Measurements from ENCODE around the gene IQSEC1. TPM values are rescaled to one million over a fixed set of nuclear protein-coding genes. Genes with fewer than 3 reads are reported as not detected.

The IQSEC1 gene
- total RNA-seq, 1 donor, result 22.1 TPM

- no peaks in the 10 kb centered on the region for H3K9me3 ChIP-seq (ENCODE audit: low read depth, low read length)
- H2AFZ ChIP-seq (ENCODE audit: low read length), result no peak overlapping the region
- H3K4me1 ChIP-seq (ENCODE audit: insufficient read depth, low read length), result peaks cover under 1% of the 10 kb centered on the region
- H3K4me3 ChIP-seq (ENCODE audit: insufficient read depth, low read length), result no peak overlapping the region
- TF ChIP-seq, protein P1, sequence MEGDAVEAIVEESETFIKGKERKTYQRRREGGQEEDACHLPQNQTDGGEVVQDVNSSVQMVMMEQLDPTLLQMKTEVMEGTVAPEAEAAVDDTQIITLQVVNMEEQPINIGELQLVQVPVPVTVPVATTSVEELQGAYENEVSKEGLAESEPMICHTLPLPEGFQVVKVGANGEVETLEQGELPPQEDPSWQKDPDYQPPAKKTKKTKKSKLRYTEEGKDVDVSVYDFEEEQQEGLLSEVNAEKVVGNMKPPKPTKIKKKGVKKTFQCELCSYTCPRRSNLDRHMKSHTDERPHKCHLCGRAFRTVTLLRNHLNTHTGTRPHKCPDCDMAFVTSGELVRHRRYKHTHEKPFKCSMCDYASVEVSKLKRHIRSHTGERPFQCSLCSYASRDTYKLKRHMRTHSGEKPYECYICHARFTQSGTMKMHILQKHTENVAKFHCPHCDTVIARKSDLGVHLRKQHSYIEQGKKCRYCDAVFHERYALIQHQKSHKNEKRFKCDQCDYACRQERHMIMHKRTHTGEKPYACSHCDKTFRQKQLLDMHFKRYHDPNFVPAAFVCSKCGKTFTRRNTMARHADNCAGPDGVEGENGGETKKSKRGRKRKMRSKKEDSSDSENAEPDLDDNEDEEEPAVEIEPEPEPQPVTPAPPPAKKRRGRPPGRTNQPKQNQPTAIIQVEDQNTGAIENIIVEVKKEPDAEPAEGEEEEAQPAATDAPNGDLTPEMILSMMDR (IDR thresholded peaks at IDR 0.05; ENCODE audit: extremely low read depth, low read depth, low read length), result no peak
- no peaks in the 10 kb centered on the region for H3K36me3 ChIP-seq (ENCODE audit: insufficient read depth, low read length)
- H3K27ac ChIP-seq (ENCODE audit: low read depth, low read length), result no peak overlapping the region
- no peaks in the 10 kb centered on the region for H4K20me1 ChIP-seq (ENCODE audit: insufficient read depth, low read length)
- no peaks in the 10 kb centered on the region for H3K79me2 ChIP-seq (ENCODE audit: insufficient read depth, low read length)
- peaks cover 4% of the 10 kb centered on the region for H3K27me3 ChIP-seq (ENCODE audit: insufficient read depth, low read length)
- no peak for DNase-seq (ENCODE audit: insufficient read length, low spot score, missing footprints)
- H3K4me2 ChIP-seq (ENCODE audit: insufficient read depth, low read length), result no peak overlapping the region
Observed at GRCh38 chr3:13066834-13067233, 6.4 kb downstream of the IQSEC1 start.

GRCh38 chr3:13066236-13066635 lies 7.0 kb downstream of the IQSEC1 start:
- Histone ChIP-seq H4K20me1 (ENCODE audit: insufficient read depth, low read length) (no peaks in the 10 kb centered on the region), H3K4me3 (ENCODE audit: insufficient read depth, low read length) (no peak overlapping the region), H3K36me3 (ENCODE audit: insufficient read depth, low read length) (no peaks in the 10 kb centered on the region), H3K9me3 (ENCODE audit: low read depth, low read length) (no peaks in the 10 kb centered on the region), H3K4me2 (ENCODE audit: insufficient read depth, low read length) (no peak overlapping the region), H3K27me3 (ENCODE audit: insufficient read depth, low read length) (peaks cover 4% of the 10 kb centered on the region), H3K27ac (ENCODE audit: low read depth, low read length) (no peak overlapping the region), H3K4me1 (ENCODE audit: insufficient read depth, low read length) (no peaks in the 10 kb centered on the region), H2AFZ (ENCODE audit: low read length) (no peak overlapping the region), H3K79me2 (ENCODE audit: insufficient read depth, low read length) (no peaks in the 10 kb centered on the region)
- DNase-seq (ENCODE audit: insufficient read length, low spot score, missing footprints), result no peak
- TF ChIP-seq, protein P1 (IDR thresholded peaks at IDR 0.05; ENCODE audit: extremely low read depth, low read depth, low read length), result no peak

DNA sequence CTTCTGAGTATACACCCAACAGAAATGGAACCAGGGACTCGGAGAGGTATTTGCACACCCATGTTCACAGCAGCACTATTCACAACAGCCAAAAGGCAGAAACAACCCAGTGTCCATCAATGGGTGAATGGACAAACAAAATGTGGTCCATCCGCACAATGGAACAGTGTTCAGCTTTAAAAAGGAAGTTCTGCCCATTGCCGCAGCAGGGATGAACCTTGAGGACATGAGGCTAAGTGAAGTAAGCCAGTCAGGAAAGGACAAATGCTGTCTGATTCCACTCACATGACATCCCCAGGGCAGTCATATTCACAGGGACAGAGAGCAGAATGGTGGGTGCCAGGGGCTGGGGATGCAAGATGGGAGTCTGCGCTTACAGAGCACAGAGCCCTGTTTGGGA lies 7.5 kb downstream of the IQSEC1 start:
- H3K4me3 ChIP-seq (ENCODE audit: insufficient read depth, low read length), result no peak overlapping the region
- H4K20me1 ChIP-seq (ENCODE audit: insufficient read depth, low read length), result no peaks in the 10 kb centered on the region
- H3K9me3 ChIP-seq (ENCODE audit: low read depth, low read length), result no peaks in the 10 kb centered on the region
- no peak overlapping the region for H3K4me2 ChIP-seq (ENCODE audit: insufficient read depth, low read length)
- DNase-seq (ENCODE audit: insufficient read length, low spot score, missing footprints), result no peak
- H3K27ac ChIP-seq (ENCODE audit: low read depth, low read length), result no peak overlapping the region
- peaks cover 4% of the 10 kb centered on the region for H3K27me3 ChIP-seq (ENCODE audit: insufficient read depth, low read length)
- TF ChIP-seq, protein P1 (IDR thresholded peaks at IDR 0.05; ENCODE audit: extremely low read depth, low read depth, low read length), result no peak
- no peaks in the 10 kb centered on the region for H3K79me2 ChIP-seq (ENCODE audit: insufficient read depth, low read length)
- H3K4me1 ChIP-seq (ENCODE audit: insufficient read depth, low read length), result no peaks in the 10 kb centered on the region
- H3K36me3 ChIP-seq (ENCODE audit: insufficient read depth, low read length), result no peaks in the 10 kb centered on the region
- H2AFZ ChIP-seq (ENCODE audit: low read length), result no peak overlapping the region

GRCh38 chr3:13064964-13065363 lies 8.3 kb downstream of the IQSEC1 start:
- Histone ChIP-seq H3K27me3 (ENCODE audit: insufficient read depth, low read length) (peaks cover 4% of the 10 kb centered on the region), H3K36me3 (ENCODE audit: insufficient read depth, low read length) (no peaks in the 10 kb centered on the region), H3K4me1 (ENCODE audit: insufficient read depth, low read length) (no peaks in the 10 kb centered on the region), H3K79me2 (ENCODE audit: insufficient read depth, low read length) (no peaks in the 10 kb centered on the region), H3K9me3 (ENCODE audit: low read depth, low read length) (no peaks in the 10 kb centered on the region), H3K27ac (ENCODE audit: low read depth, low read length) (no peak overlapping the region), H4K20me1 (ENCODE audit: insufficient read depth, low read length) (no peaks in the 10 kb centered on the region), H3K4me3 (ENCODE audit: insufficient read depth, low read length) (no peak overlapping the region), H2AFZ (ENCODE audit: low read length) (no peak overlapping the region), H3K4me2 (ENCODE audit: insufficient read depth, low read length) (no peak overlapping the region)
- DNase-seq (ENCODE audit: insufficient read length, low spot score, missing footprints), result no peak
- TF ChIP-seq, protein P1 (IDR thresholded peaks at IDR 0.05; ENCODE audit: extremely low read depth, low read depth, low read length), result no peak
